ENCODE results near the gene AKIRIN2. TPM values are rescaled to one million over a fixed set of nuclear protein-coding genes. Genes with fewer than 3 reads are reported as not detected.

The AKIRIN2 gene
- total and polyA plus RNA-seq, 9 of the 15 experiments (the other 6 are each of a cell fraction or from before 2014, with no cell fraction given): 5.8 to 63.9 (median 28.1) TPM

- TF ChIP-seq AFF4 (CRISPR knock-in tag; IDR thresholded peaks at IDR 0.05): peak; percentile 54; the same call in 1 of the 2 replicates
- no peak for TF ChIP-seq POLR2H (tag; IDR thresholded peaks at IDR 0.05; ENCODE audit: low read depth)
- TF ChIP-seq NFRKB (IDR thresholded peaks at IDR 0.05; ENCODE audit: low read depth): no peak
- TF ChIP-seq ZNF224 (CRISPR knock-in tag; IDR thresholded peaks at IDR 0.05): no peak
- TF ChIP-seq ZNF740 (CRISPR knock-in tag; IDR thresholded peaks at IDR 0.05): no peak
- 0 out of 4 replicates have a peak, but pooled peaks of 1 of the 2 experiments have one; percentile 69 for TF ChIP-seq ZNF740 (tag; IDR thresholded peaks at IDR 0.05)
- TF ChIP-seq CBFA2T2 (conservative IDR thresholded peaks at IDR 0.05): no peak
- no peak for TF ChIP-seq HDAC2 (IDR thresholded peaks at IDR 0.05)
- no peak for TF ChIP-seq STAT5B (CRISPR knock-in tag; IDR thresholded peaks at IDR 0.05)
- TF ChIP-seq CHD2 (IDR thresholded peaks at IDR 0.05; ENCODE audit: low read depth, low read length): peak; percentile 63
- no peak for TF ChIP-seq MEF2A (IDR thresholded peaks at IDR 0.05; ENCODE audit: control insufficient read depth, low read depth, low read length)
- 0 out of 2 replicates have a peak, but pooled peaks have one; percentile 32 for TF ChIP-seq NBN (IDR thresholded peaks at IDR 0.05; ENCODE audit: low read depth)
- peak in 1 of 2 experiments; percentile 37; a peak in 1 of 3 replicates for TF ChIP-seq CBX3 (IDR thresholded peaks at IDR 0.05; ENCODE audit: borderline replicate concordance in 1 of 2, low read length in 2 of 2)
- TF ChIP-seq POU5F1 (IDR thresholded peaks at IDR 0.05; ENCODE audit: borderline replicate concordance, low read depth, low read length, partially characterized antibody): no peak
- no peak for TF ChIP-seq NFE2L1 (tag; IDR thresholded peaks at IDR 0.05; ENCODE audit: borderline replicate concordance, low read depth)
- TF ChIP-seq POLR2AphosphoS5 (IDR thresholded peaks at IDR 0.05; ENCODE audit: control insufficient read depth, insufficient read depth, low read depth, low read length): peak; percentile 50; the same call in 1 of the 2 replicates
- TF ChIP-seq SMC3 (conservative IDR thresholded peaks at IDR 0.05; ENCODE audit: insufficient read depth, low read depth, low read length): 0 out of 2 replicates have a peak, but pooled peaks have one; percentile 7
- TF ChIP-seq SIN3A (IDR thresholded peaks at IDR 0.05; ENCODE audit: borderline replicate concordance in 2 of 2, control insufficient read depth in 1 of 2, low read depth in 2 of 2, low read length in 2 of 2): peak; percentile 44 to 66; a peak in 2 of 4 replicates
- 0 out of 2 replicates have a peak, but pooled peaks have one; percentile 39 for TF ChIP-seq ZBTB26 (CRISPR knock-in tag; IDR thresholded peaks at IDR 0.05)
These were observed 1.4 kb downstream of the AKIRIN2 start (continued) for GRCh38 chr6:87700397-87701343.
